ENCODE data around the gene CFAP54.

GRCh38 chr12:96897421-96897820 lies 408.0 kb downstream of the CFAP54 start:
- TF ChIP-seq, protein P1, sequence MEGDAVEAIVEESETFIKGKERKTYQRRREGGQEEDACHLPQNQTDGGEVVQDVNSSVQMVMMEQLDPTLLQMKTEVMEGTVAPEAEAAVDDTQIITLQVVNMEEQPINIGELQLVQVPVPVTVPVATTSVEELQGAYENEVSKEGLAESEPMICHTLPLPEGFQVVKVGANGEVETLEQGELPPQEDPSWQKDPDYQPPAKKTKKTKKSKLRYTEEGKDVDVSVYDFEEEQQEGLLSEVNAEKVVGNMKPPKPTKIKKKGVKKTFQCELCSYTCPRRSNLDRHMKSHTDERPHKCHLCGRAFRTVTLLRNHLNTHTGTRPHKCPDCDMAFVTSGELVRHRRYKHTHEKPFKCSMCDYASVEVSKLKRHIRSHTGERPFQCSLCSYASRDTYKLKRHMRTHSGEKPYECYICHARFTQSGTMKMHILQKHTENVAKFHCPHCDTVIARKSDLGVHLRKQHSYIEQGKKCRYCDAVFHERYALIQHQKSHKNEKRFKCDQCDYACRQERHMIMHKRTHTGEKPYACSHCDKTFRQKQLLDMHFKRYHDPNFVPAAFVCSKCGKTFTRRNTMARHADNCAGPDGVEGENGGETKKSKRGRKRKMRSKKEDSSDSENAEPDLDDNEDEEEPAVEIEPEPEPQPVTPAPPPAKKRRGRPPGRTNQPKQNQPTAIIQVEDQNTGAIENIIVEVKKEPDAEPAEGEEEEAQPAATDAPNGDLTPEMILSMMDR (IDR thresholded peaks at IDR 0.05; ENCODE audit: low read depth, low read length), result no peak
- TF ChIP-seq POLR2A (IDR thresholded peaks at IDR 0.05; ENCODE audit: extremely low read depth, insufficient read length) (no peak), MAX (IDR thresholded peaks at IDR 0.05; ENCODE audit: low read depth, low read length) (no peak)
